MM.1S (cell line): ENCODE measurements around the gene POU3F3.

Experiments used
- DNase-seq: peaks from one replicate; pipeline ENCODE4 v3.0.0-alpha.2; 2015
- H2AFZ ChIP-seq: fragments of 300-600 bp; sonication (generic); 2 replicates; pipeline ENCODE4 v1.6.0; 2016; ENCODE audit warnings: antibody characterized with exemption, low read length
- H3F3A ChIP-seq: fragments of 300-600 bp; sonication (generic); 2 replicates; pipeline ENCODE4 v1.6.1; 2016; ENCODE audit warnings: mild to moderate bottlenecking, antibody characterized with exemption, low read length, moderate library complexity, mixed read lengths; ENCODE audit not compliant: insufficient read depth
- H3K27ac ChIP-seq: fragments of 300-600 bp; sonication (generic); 2 replicates; pipeline ENCODE4 v1.5.1; 2016; ENCODE audit warnings: mild to moderate bottlenecking, low read length
- H3K27me3 ChIP-seq: fragments of 300-600 bp; sonication (generic); replicated peaks from 2 replicates; pipeline ENCODE4 v1.6.0; 2016; ENCODE audit warnings: low read length; ENCODE audit not compliant: insufficient read depth
- H3K36me3 ChIP-seq: fragments of 300-600 bp; sonication (generic); replicated peaks from 2 replicates; pipeline ENCODE4 v1.6.1; 2016; ENCODE audit warnings: mild to moderate bottlenecking, low read length, mixed read lengths; ENCODE audit not compliant: insufficient read depth
- H3K4me1 ChIP-seq: fragments of 300-600 bp; sonication (generic); 2 replicates; pipeline ENCODE4 v1.6.1; 2016; ENCODE audit warnings: low read length, mixed read lengths
- H3K4me2 ChIP-seq: fragments of 300-600 bp; sonication (generic); 2 replicates; pipeline ENCODE4 v1.6.0; 2016; ENCODE audit warnings: low read depth, low read length
- H3K4me3 ChIP-seq: fragments of 300-600 bp; sonication (generic); 2 replicates; pipeline ENCODE4 v1.5.1; 2016; ENCODE audit warnings: low read length, mixed read lengths
- H3K79me2 ChIP-seq: fragments of 300-600 bp; sonication (generic); 2 replicates; pipeline ENCODE4 v1.6.1; 2016; ENCODE audit warnings: mixed run types, low read length, mixed read lengths
- H3K9ac ChIP-seq: fragments of 300-600 bp; sonication (generic); 2 replicates; pipeline ENCODE4 v1.6.1; 2016; ENCODE audit warnings: low read length, mixed read lengths
- H3K9me2 ChIP-seq: fragments of 300-600 bp; sonication (generic); replicated peaks from 2 replicates; pipeline ENCODE4 v1.6.1; 2016; ENCODE audit warnings: mild to moderate bottlenecking, low read length, mixed read lengths; ENCODE audit not compliant: insufficient read depth
- H3K9me3 ChIP-seq: fragments of 300-600 bp; sonication (generic); replicated peaks from 2 replicates; pipeline ENCODE4 v1.6.1; 2016; ENCODE audit warnings: mild to moderate bottlenecking, low read length, mixed read lengths; ENCODE audit not compliant: insufficient read depth
- H4K20me1 ChIP-seq: fragments of 300-600 bp; sonication (generic); 2 replicates; pipeline ENCODE4 v1.6.1; 2016; ENCODE audit warnings: mild to moderate bottlenecking, low read length, moderate library complexity, mixed read lengths; ENCODE audit not compliant: insufficient read depth
- EZH2 ChIP-seq: fragments of 300-600 bp; sonication (generic); optimal IDR thresholded peaks from 2 replicates; pipeline ENCODE3; 2017; ENCODE audit warnings: low read depth, mild to moderate bottlenecking, antibody characterized with exemption, low read length, mixed read lengths
- EZH2phosphoT487 ChIP-seq: fragments of 300-600 bp; sonication (generic); IDR thresholded peaks from 2 replicates; pipeline ENCODE4 v1.6.1; 2018; ENCODE audit warnings: antibody characterized with exemption, low read length
- TF ChIP-seq, protein P1 (sequence below): fragments of 300-600 bp; sonication (generic); IDR thresholded peaks from 2 replicates; pipeline ENCODE4 v1.5.1; 2016; ENCODE audit warnings: antibody characterized with exemption, low read length, mixed read lengths

Gene POU3F3

DNA sequence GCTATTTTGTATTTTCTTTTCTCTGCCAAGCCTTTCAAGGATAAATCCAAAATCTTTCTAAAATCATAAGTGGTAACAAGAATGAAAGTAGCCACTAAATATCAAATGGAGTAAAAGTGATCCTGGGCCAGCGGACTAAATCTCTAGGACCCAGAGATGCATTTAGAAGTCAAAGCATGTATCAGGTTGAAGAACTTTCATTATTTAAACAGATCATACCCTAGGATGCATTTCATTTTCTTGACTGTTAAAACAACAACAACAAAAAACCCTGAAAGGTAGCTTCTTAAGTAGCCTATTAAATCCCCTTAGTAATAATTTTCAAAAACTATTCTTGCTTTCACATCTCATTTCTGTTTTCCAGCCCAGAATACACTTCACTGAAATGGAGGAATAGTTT is 4.8 kb upstream of the POU3F3 start:
- no peaks in the 10 kb centered on the region for H3F3A ChIP-seq
- H3K4me3 ChIP-seq = no peak overlapping the region
- H4K20me1 ChIP-seq = no peaks in the 10 kb centered on the region
- H3K27ac ChIP-seq = no peak overlapping the region
- no peaks in the 10 kb centered on the region for H3K36me3 ChIP-seq
- H3K79me2 ChIP-seq = no peaks in the 10 kb centered on the region
- DNase-seq = no peak
- no peak overlapping the region for H2AFZ ChIP-seq
- H3K9me2 ChIP-seq = no peaks in the 10 kb centered on the region
- no peaks in the 10 kb centered on the region for H3K4me1 ChIP-seq
- peaks cover 16% of the 10 kb centered on the region for H3K27me3 ChIP-seq
- no peak overlapping the region for H3K4me2 ChIP-seq
- H3K9ac ChIP-seq = no peak overlapping the region
- no peak for TF ChIP-seq EZH2
- TF ChIP-seq EZH2phosphoT487 = no peak
- TF ChIP-seq, protein P1, sequence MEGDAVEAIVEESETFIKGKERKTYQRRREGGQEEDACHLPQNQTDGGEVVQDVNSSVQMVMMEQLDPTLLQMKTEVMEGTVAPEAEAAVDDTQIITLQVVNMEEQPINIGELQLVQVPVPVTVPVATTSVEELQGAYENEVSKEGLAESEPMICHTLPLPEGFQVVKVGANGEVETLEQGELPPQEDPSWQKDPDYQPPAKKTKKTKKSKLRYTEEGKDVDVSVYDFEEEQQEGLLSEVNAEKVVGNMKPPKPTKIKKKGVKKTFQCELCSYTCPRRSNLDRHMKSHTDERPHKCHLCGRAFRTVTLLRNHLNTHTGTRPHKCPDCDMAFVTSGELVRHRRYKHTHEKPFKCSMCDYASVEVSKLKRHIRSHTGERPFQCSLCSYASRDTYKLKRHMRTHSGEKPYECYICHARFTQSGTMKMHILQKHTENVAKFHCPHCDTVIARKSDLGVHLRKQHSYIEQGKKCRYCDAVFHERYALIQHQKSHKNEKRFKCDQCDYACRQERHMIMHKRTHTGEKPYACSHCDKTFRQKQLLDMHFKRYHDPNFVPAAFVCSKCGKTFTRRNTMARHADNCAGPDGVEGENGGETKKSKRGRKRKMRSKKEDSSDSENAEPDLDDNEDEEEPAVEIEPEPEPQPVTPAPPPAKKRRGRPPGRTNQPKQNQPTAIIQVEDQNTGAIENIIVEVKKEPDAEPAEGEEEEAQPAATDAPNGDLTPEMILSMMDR = no peak
- H3K9me3 ChIP-seq = no peaks in the 10 kb centered on the region

DNA sequence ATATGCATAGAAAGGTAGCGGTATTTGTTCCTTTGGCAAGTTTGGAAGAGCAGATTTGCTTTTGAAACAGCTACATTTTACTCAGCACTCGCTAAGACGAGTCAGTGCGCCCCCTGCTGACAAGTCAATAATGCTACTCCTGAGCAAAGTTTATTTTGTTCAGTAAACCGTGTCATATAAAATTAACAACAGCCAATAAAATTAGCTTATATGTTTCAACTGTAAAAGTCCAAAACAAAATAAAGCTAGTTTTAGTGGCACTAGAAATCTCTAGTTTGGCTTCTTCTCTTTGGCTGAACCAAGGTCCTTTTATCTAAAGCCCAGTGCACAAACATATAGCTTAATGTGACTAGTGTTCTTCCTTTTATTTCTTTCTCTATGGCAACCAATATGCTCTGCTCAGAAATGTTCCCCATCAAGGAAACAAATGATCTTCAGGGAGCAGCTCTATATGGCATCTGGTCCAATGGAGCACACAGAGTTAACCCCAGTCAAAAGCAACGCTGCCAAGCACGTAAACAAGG is 4.2 kb upstream of the POU3F3 start:
- Histone ChIP-seq H3K79me2 (no peaks in the 10 kb centered on the region), H3K4me1 (no peaks in the 10 kb centered on the region), H3K9me2 (no peaks in the 10 kb centered on the region), H3K27me3 (peaks cover 16% of the 10 kb centered on the region), H3K4me2 (no peak overlapping the region), H3K9me3 (no peaks in the 10 kb centered on the region), H3K27ac (no peak overlapping the region), H3K9ac (no peak overlapping the region), H3K36me3 (no peaks in the 10 kb centered on the region), H3F3A (no peaks in the 10 kb centered on the region), H3K4me3 (no peak overlapping the region), H2AFZ (no peak overlapping the region), H4K20me1 (no peaks in the 10 kb centered on the region)
- DNase-seq = peak; percentile 68
- TF ChIP-seq, protein P1 = peak; percentile 77
- no peak for TF ChIP-seq EZH2phosphoT487

DNA sequence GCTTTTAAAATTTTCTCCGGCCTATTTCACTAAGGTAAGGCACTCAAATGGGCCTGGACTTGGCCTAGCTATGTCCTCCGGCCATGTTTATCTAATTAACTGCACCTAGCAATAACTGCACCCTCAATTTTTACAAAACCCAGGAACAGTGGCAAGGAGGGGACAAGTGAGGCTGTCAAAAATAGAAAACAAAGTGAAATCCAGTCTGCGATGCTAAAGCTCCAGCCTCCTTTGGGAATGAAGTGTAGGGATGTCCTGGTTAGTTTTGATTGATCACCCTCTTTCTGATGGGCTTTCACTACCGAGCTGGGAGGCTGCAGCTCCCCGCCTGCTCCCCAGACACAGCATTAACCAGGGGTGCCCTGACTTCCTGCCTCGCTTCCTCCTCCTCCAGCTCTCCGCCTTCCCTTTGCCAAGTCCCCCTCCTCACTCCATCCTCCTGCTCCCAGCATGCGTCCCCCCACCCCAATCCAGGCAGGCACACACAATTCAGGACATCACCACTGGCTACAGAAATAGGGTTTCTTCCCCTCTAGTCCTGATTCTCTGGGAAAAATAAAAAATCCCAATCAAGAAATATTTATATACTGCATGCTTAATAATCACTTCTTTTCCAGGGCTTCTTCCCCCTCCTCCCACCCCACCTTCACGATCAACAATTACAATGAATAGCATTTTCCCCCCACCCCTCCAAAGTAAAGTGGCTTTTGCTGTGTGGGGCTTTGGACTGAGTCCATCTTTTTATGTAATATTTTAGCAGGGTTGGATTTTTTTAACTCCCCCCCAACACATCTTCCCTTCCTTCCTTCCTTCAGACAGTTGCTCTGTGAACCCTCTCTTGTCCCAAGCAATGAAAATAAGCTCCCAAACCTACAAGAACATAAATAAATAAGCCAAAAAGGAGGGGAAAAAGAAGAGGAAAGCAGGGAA is 3.3 kb upstream of the POU3F3 start:
- no peak for TF ChIP-seq EZH2phosphoT487
- TF ChIP-seq, protein P1 = no peak
- TF ChIP-seq EZH2 = no peak
- peaks cover 16% of the 10 kb centered on the region for H3K27me3 ChIP-seq
- H3K9me2 ChIP-seq = no peaks in the 10 kb centered on the region
- no peak overlapping the region for H3K4me3 ChIP-seq
- no peaks in the 10 kb centered on the region for H3K36me3 ChIP-seq
- no peak overlapping the region for H3K27ac ChIP-seq
- H4K20me1 ChIP-seq = no peaks in the 10 kb centered on the region
- H3K9ac ChIP-seq = no peak overlapping the region
- no peaks in the 10 kb centered on the region for H3K79me2 ChIP-seq
- no peaks in the 10 kb centered on the region for H3K4me1 ChIP-seq
- H3K9me3 ChIP-seq = no peaks in the 10 kb centered on the region
- H3K4me2 ChIP-seq = no peak overlapping the region
- DNase-seq = no peak
- H2AFZ ChIP-seq = no peak overlapping the region
- H3F3A ChIP-seq = no peaks in the 10 kb centered on the region
